C4-2B (cell line): Measurements from ENCODE around the gene LBX2.

Experiments used
- CTCF ChIP-seq: fragments of 450-650 bp; conservative IDR thresholded peaks from 2 replicates; pipeline ENCODE4 v1.5.1; 2017; ENCODE audit warnings: mild to moderate bottlenecking
- ZFX ChIP-seq: fragments of 450-650 bp; IDR thresholded peaks from 2 replicates; pipeline ENCODE4 v1.6.1; 2017

- TF ChIP-seq CTCF (no peak), ZFX (no peak)
These were observed 5.2 kb upstream of the LBX2 start for GRCh38 chr2:74504591-74504990.
